IPS DF 19.7 (cell line): ENCODE measurements around the gene L3MBTL3.

Experiments used
- DNase-seq: peaks from one replicate; pipeline ENCODE4 v3.0.0-alpha.2; 2013; ENCODE audit warnings: low read depth, low spot score

L3MBTL3 gene

GRCh38 chr6:130027948-130028347 lies 9.6 kb downstream of the L3MBTL3 start:
- DNase-seq: no peak

- DNase-seq: no peak
Observed at GRCh38 chr6:130029163-130029562, 10.8 kb downstream of the L3MBTL3 start.

GRCh38 chr6:130032758-130033340 lies 14.5 kb downstream of the L3MBTL3 start:
- no peak for DNase-seq

- no peak for DNase-seq
Observed at GRCh38 chr6:130033949-130034348, 15.6 kb downstream of the L3MBTL3 start.

- no peak for DNase-seq
Observed at GRCh38 chr6:130034378-130035146, 16.2 kb downstream of the L3MBTL3 start.

- no peak for DNase-seq
Observed at GRCh38 chr6:130035211-130035610, 16.8 kb downstream of the L3MBTL3 start.

GRCh38 chr6:130037207-130037811 lies 18.9 kb downstream of the L3MBTL3 start:
- DNase-seq: no peak

DNA sequence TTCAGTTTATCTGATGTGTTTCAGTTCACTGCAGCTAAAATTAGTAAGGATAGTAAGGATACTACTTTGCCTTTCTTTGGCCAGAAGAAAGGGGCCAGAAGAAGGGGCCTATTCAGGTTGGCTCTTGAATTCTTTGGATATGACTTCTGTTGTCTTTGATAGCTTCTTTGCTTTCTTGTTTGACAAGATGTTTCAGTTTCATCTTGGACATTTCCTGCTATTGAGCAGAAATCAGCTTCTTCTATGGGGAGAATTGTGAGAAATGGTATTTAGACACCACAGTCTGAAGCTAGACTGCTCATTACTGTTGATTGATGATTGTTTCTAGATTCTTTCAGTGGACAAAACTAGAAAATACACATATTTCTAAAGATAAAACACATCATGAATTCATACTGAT lies 23.2 kb downstream of the L3MBTL3 start:
- no peak for DNase-seq

- no peak for DNase-seq
Observed at GRCh38 chr6:130043344-130043743, 25.0 kb downstream of the L3MBTL3 start.

- DNase-seq: no peak
Observed at GRCh38 chr6:130045622-130046021, 27.2 kb downstream of the L3MBTL3 start.

- DNase-seq: no peak
Observed at GRCh38 chr6:130046671-130047070, 28.3 kb downstream of the L3MBTL3 start.

DNA sequence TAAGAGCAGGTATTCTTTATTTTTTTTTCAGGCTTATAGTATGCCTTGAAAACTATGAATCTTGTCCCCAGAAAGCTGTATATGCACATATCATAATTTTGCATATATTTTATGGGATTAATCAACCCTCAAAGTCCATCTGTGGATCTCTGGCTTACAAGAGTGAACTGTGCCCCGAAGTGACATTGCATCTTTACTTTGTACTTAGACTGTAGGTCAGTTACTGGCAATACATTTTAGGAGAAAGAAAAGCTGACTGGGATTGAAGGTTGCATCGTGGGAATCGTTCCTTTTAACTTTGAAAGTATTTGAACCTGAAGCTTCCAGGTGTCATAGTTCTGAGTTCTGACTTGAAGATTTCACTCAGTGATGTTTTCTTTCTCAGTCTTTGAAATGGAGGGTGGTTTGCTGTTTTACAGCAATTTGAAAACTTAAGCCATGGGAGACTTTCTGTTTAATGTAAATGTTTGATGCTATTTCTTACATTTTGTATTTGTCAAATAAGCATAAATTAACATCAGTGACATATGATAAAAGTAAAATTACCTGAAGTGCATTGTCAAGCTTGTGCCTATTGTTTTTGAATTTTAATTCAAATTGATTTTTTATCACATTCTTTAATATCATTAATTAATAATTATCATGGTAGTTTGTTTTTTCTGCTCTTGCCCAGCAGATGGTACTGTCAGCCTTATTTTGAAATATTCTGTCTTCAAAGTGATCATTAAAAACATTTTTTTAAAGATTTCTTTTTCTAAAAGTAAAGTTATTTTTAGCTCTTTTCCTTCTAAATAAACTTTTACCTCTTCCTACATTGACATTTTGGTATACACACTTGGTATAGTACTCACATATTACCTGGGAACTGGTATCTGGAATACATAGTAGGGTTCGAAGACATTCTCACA lies 29.0 kb downstream of the L3MBTL3 start:
- no peak for DNase-seq

DNA sequence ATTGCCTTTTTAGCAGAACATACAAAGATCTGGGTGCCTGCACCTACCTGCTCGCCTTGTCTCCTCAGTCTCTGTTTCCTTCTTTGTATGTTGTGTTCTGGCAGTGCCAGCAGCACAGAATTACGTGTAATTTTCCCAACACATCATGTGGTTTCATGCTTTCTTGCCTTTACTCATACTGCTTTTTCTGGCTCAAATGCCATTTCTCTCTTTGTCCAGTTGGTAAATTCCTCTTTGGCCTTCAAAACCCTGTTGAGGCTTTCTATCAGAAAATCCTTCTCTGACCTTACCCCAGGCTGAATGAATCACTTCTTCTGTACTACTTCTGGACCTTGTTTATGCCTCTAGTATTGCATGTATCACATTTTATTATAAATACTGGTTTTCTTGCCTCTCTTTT lies 31.8 kb downstream of the L3MBTL3 start:
- DNase-seq: no peak

DNA sequence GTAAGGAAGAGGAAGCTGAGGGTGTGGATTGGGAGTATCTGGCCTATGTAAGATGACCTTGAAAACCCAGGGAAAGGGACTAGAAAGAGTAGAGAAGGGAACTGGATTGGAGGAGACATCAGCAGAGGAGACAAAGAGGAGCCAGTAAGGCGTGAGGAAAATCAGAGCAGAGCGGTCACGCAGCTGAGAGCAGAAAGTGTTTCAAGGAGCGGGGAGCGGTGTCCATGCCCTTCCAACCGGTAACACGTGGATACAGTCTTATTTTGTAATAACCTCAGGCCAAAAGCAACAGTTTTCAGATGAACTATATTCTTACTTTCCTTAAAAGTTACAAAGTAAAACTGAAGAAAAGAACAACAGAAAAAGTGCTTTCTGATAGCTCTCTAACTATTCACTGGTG lies 36.3 kb downstream of the L3MBTL3 start:
- no peak for DNase-seq

DNA sequence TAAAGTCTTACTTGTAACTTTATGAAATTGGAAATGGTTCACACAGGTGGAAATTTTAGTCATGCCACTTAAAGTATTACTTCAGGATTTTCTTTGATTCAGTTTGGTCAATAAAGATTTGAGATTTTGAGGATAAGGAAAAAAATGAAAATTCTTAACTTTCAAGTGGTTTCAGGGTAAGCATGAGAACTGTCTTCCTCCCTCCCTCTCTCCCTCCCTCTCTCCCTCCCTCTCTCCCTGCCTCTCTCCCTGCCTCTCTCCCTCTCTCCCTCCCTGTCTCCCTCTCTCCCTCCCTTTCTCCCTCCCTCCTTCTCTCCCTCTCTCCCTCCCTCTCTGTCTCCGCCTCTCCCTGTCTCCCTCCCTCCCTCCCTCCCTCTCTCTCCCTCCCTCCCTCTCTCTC lies 36.9 kb downstream of the L3MBTL3 start:
- DNase-seq: no peak

DNA sequence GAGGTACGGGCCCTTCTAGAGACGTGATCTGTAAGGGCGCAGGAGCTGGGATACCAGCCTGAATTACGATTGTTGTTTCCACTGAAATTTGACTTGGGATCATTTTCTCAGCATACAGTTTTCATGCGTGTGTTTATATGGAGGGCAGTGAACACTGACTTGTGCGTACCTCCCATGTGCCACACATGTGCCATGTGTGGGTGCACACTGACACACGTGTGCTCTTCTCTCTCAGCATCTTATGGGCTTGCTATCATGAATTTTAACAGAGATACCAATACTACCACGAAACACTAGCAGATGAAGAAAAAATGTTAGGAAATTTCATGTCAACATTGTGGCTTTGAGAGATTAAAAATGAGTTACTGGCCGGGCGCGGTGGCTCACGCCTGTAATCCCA lies 39.1 kb downstream of the L3MBTL3 start:
- DNase-seq: no peak

DNA sequence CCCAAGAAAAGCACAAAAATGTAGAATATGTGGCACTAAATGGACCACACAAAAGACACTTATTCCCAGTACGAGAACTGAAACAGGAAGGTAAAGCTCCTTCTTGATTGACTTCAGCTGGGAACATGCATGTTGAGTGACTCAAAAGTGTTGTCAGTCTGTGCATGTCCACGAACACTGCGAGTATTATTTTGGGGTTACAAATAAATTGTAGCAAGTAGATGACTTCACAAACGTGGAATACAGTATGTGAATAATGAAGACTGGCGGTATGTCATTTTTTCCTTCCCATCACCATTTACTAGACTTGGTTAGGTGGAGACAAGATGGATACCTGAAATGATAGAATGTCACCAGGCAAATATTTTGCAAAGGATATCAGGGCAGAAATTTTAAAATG lies 45.4 kb downstream of the L3MBTL3 start:
- no peak for DNase-seq

- no peak for DNase-seq
Observed at GRCh38 chr6:130065609-130066156, 47.3 kb downstream of the L3MBTL3 start.

GRCh38 chr6:130069485-130069884 lies 51.1 kb downstream of the L3MBTL3 start:
- no peak for DNase-seq

- no peak for DNase-seq
Observed at GRCh38 chr6:130070326-130070725, 51.9 kb downstream of the L3MBTL3 start.

GRCh38 chr6:130070792-130071191 lies 52.4 kb downstream of the L3MBTL3 start:
- DNase-seq: no peak
